Measurements from ENCODE around the gene KBTBD4. TPM values are rescaled to one million over a fixed set of nuclear protein-coding genes. Genes with fewer than 3 reads are reported as not detected.
"Not testable (repeated sequence)": the region's sequence is repeated elsewhere in the genome, so short reads cannot be mapped to it uniquely, and the experiment has no call there.

KBTBD4 gene
- total RNA-seq, 1 donor = 43.7 TPM

DNA sequence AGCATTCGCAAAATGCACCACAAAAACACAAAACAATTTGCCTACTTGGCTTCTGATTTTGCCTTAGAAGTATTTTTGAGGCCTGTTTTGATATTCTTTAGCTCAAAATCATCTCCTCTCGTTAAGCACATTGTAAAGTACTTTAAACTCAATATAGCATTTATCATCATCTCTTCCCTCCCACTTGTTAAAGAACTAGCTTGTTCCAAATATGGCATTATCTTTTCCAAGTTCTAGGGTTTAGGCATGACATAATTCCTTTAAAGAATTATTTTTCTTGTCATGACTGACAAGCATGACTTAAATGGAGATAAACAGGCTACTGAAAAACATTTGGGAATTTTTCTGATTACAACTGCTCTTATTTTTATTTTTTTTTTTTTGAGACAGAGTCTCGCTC is 47.1 kb downstream of the KBTBD4 start:
- no peaks in the 10 kb centered on the region for H3K27me3 ChIP-seq (ENCODE audit: insufficient read depth, low read length)
- H3K4me3 ChIP-seq (ENCODE audit: low read length) = no peak overlapping the region
- no peaks in the 10 kb centered on the region for H3K9me3 ChIP-seq (ENCODE audit: low read depth, low read length)
- peaks cover 32% of the 10 kb centered on the region for H3K4me1 ChIP-seq (ENCODE audit: insufficient read depth, low read length)

DNA sequence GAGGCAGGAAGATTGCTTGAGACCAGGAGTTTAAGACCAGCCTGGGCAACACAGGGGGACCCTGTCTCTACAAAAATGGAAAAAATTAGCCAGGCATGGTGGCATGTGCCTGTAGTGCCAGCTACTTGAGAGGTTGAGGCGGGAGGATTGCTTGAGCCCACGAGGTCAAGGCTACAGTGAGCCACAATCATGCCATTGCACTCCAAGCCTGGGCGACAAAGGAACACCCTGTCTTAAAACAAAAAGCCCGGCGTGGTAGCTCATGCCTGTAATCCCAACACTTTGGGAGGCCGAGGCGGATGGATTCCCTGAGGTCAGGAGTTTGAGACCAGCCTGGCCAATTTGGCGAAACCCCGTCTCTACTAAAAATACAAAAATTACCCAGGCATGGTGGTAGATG is 48.0 kb downstream of the KBTBD4 start:
- not testable (repeated sequence) for H3K9me3 ChIP-seq (ENCODE audit: low read depth, low read length); H3K4me3 ChIP-seq (ENCODE audit: low read length); H3K27me3 ChIP-seq (ENCODE audit: insufficient read depth, low read length)
- peaks cover 32% of the 10 kb centered on the region for H3K4me1 ChIP-seq (ENCODE audit: insufficient read depth, low read length)

DNA sequence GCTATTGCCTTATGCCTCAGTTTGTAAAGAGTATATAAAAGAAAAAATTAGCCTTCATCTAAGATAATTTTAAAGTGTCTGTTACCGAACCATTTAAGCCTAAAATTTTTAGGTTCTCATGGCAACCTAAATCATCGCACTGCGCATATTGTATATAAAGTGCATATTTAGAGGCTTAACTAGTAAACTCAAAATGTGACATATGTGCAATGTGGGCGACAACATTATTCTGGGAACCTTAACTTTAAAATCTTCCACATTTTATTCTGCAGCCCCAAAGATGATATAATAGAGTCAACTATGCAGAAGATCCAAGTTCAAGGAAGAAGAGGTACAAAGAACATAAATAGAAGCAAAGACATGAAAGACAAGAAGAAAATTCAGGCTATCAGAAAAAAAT is 48.8 kb downstream of the KBTBD4 start:
- Histone ChIP-seq H3K9me3 (ENCODE audit: low read depth, low read length) (no peaks in the 10 kb centered on the region), H3K4me1 (ENCODE audit: insufficient read depth, low read length) (peaks cover 37% of the 10 kb centered on the region), H3K27me3 (ENCODE audit: insufficient read depth, low read length) (no peaks in the 10 kb centered on the region), H3K4me3 (ENCODE audit: low read length) (no peak overlapping the region)

DNA sequence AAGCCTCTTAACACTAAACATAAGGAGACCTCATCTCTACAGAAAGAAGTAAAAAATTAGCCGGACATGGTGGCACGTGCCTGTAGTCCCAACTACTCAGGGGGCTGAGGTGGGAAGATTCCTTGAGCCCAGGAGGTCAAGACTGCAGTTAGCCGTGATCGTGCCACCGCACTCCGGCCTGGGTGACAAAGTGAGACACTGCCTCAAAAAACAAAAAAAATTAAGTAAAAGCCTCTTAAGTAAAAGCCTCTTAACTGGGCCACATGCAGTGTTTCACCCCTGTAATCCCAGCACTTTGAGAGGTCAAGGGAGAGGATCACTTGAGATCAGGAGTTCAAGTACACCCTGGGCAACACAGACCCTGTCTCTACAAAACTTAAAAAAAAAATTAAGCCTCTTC is 51.6 kb downstream of the KBTBD4 start:
- H3K4me1 ChIP-seq (ENCODE audit: insufficient read depth, low read length) = peaks cover 37% of the 10 kb centered on the region
- no peaks in the 10 kb centered on the region for H3K9me3 ChIP-seq (ENCODE audit: low read depth, low read length)
- no peak overlapping the region for H3K4me3 ChIP-seq (ENCODE audit: low read length)

DNA sequence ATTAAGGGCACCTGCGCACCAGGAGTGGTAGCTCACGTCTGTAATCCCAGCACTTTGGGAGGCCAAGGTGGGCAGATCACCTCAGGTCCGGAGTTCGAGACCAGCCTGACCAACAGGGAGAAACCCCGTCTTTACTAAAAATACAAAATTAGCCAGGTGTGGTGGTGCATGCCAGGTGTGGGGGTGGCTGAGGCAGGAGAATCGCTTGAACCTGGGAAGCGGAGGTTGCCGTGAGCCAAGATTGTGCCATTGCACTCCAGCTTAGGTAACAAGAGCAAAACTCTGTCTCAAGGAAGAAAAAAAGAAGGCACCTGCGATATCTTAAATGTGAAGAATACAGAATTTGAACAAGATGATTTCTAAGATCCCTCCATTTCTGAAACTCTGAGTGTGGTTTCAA is 52.7 kb downstream of the KBTBD4 start:
- not testable (repeated sequence) for H3K4me3 ChIP-seq (ENCODE audit: low read length); H3K9me3 ChIP-seq (ENCODE audit: low read depth, low read length); H3K27me3 ChIP-seq (ENCODE audit: insufficient read depth, low read length)
- H3K4me1 ChIP-seq (ENCODE audit: insufficient read depth, low read length) = peaks cover 40% of the 10 kb centered on the region

More for the DNA sequence above, 51.6 kb downstream of the KBTBD4 start:
- H3K27me3 ChIP-seq (ENCODE audit: insufficient read depth, low read length) = no peaks in the 10 kb centered on the region

DNA sequence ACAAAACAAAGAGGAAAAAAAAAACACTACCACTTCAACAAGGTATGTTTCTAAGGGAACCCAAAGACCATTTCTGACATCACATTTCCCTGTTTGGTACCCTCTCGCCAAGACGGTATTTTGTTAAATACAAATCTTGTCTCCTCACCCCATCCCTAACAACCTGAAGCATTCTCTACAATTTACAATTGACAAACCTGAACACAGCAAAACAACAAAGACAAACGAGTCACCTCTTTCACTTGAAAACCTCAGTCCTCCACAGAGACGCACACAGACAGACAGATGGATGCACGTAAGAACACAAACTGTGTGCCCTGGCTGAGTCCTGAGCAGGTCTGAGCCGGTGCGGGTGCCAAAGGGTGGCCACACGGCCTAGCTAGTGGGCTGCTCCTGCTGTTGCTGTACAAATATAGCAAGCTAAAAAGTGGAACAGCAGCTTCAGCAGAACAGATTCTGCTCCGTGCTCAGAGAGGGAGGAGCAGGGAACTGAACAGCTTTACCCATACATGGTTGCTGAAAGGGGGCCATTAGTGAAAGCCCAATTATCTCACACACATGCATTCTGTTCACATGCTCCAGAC is 54.4 kb downstream of the KBTBD4 start:
- Histone ChIP-seq H3K9me3 (ENCODE audit: low read depth, low read length) (no peaks in the 10 kb centered on the region), H3K4me3 (ENCODE audit: low read length) (no peak overlapping the region), H3K27me3 (ENCODE audit: insufficient read depth, low read length) (no peaks in the 10 kb centered on the region), H3K4me1 (ENCODE audit: insufficient read depth, low read length) (peaks cover 46% of the 10 kb centered on the region)

DNA sequence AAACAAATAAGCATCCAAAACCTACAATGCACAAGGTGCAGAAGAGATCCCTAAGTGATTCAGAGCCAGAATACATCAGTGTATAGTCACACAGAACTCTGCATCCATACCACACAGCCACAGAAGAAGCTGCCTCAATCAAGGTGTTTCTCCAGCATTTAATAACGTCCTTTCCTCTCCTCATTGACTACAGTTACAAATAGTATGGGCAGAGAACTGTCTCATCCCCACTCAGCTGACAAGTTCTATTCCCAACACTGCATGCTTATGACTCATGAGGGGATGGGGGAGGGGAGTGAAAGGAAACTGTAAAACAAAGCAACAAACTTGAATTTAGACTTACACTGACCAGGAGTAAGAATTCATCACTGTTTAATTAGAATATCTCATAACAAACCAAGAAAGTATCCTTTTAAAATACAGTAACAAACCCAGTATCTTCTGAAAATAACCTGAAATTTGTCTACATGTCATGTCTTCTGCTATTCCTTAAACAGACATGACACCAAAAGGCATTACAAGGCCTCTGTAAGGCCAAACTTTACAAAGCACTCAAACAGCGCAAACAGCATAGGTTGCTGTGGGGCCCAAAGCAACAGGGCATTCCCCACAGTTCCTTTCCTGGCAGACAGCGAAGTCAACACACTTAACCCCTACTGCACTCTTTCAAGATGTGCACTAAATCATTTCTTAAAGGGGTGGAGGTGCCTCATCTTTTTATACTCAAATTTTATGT is 55.1 kb downstream of the KBTBD4 start:
- Histone ChIP-seq H3K4me3 (ENCODE audit: low read length) (no peak overlapping the region), H3K4me1 (ENCODE audit: insufficient read depth, low read length) (peaks cover 52% of the 10 kb centered on the region), H3K27me3 (ENCODE audit: insufficient read depth, low read length) (no peaks in the 10 kb centered on the region), H3K9me3 (ENCODE audit: low read depth, low read length) (no peaks in the 10 kb centered on the region)

Other genes starting within 250 kb of the KBTBD4 start
- 0.21 TPM for gene MYBPC3, start 226.3 kb downstream of the KBTBD4 start, total RNA-seq
- gene SPI1, start 200.4 kb downstream of the KBTBD4 start, total RNA-seq = 202 TPM
- gene SLC39A13, start 170.4 kb downstream of the KBTBD4 start, total RNA-seq = 13.4 TPM
- 48.7 TPM for gene PSMC3, start 152.5 kb downstream of the KBTBD4 start, total RNA-seq
- gene RAPSN, start 129.8 kb downstream of the KBTBD4 start, total RNA-seq = 0.42 TPM
- gene CELF1, start 25.8 kb downstream of the KBTBD4 start, total RNA-seq = 142 TPM
- gene PTPMT1, start 13.4 kb downstream of the KBTBD4 start, total RNA-seq = 57.9 TPM
- 35.3 TPM for gene NDUFS3, start 104 bp upstream of the KBTBD4 start, total RNA-seq
- gene FAM180B, start 7.7 kb upstream of the KBTBD4 start, total RNA-seq = not detected
- 0.31 TPM for gene C1QTNF4, start 15.4 kb upstream of the KBTBD4 start, total RNA-seq
- 16.7 TPM for gene MTCH2, start 63.6 kb upstream of the KBTBD4 start, total RNA-seq
- 2.1 TPM for gene AGBL2, start 136.4 kb upstream of the KBTBD4 start, total RNA-seq
- gene FNBP4, start 188.4 kb upstream of the KBTBD4 start, total RNA-seq = 453 TPM

Data from mononuclear cell (primary cell).